PC-3 (cell line): Measurements from ENCODE around the gene CFHR2.

Experiments used
- EZH2 ChIP-seq: fragments of 300-600 bp; sonication (generic); IDR thresholded peaks from one replicate; pipeline ENCODE4 v1.6.1; 2017; ENCODE audit warnings: antibody characterized with exemption, mild to moderate bottlenecking, low read length; ENCODE audit not compliant: unreplicated experiment
- EZH2phosphoT487 ChIP-seq: fragments of 300-600 bp; sonication (generic); IDR thresholded peaks from 2 replicates; pipeline ENCODE4 v1.6.1; 2018; ENCODE audit warnings: mild to moderate bottlenecking, antibody characterized with exemption, low read length, borderline replicate concordance
- TF ChIP-seq, protein P1 (sequence below): fragments of 300-600 bp; sonication (generic); conservative IDR thresholded peaks from 2 replicates; pipeline ENCODE4 v1.5.1; 2017; ENCODE audit warnings: antibody characterized with exemption, low read depth, mild to moderate bottlenecking, low read length

DNA sequence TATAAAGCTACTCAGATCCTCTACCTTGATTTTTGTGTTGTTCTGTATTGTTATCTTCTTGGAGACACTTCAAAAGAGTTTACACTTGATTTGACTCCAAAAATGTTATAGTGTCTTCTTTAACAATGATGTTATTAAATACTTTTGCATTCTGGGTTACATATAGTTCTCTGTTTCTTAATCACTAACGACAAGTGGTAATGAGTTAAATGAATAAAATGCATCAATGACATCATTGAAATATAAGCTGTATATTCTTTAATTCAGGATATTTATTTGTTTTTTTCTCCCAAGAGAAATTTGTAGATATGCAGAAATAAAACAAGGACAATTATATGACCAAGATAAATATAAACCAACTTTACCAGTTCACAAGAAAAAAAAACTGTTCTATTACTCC lies 26.6 kb downstream of the CFHR2 start:
- TF ChIP-seq, protein P1, sequence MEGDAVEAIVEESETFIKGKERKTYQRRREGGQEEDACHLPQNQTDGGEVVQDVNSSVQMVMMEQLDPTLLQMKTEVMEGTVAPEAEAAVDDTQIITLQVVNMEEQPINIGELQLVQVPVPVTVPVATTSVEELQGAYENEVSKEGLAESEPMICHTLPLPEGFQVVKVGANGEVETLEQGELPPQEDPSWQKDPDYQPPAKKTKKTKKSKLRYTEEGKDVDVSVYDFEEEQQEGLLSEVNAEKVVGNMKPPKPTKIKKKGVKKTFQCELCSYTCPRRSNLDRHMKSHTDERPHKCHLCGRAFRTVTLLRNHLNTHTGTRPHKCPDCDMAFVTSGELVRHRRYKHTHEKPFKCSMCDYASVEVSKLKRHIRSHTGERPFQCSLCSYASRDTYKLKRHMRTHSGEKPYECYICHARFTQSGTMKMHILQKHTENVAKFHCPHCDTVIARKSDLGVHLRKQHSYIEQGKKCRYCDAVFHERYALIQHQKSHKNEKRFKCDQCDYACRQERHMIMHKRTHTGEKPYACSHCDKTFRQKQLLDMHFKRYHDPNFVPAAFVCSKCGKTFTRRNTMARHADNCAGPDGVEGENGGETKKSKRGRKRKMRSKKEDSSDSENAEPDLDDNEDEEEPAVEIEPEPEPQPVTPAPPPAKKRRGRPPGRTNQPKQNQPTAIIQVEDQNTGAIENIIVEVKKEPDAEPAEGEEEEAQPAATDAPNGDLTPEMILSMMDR, result no peak
- TF ChIP-seq EZH2phosphoT487 (no peak), EZH2 (no peak)
